Colonic mucosa (tissue), 4 donors: Measurements from ENCODE around the gene METTL3. TPM values are rescaled to one million over a fixed set of nuclear protein-coding genes. Genes with fewer than 3 reads are reported as not detected.

Experiments
- DNase-seq: peaks from one replicate; pipeline ENCODE4 v3.0.0-alpha.2; 2020
- H3K27ac ChIP-seq: fragments of 200-600 bp; one replicate; pipeline ENCODE4 v1.8.0; 2021
- H3K27me3 ChIP-seq: fragments of 200-600 bp; one replicate; pipeline ENCODE4 v1.8.0; 2021
- H3K36me3 ChIP-seq: fragments of 200-600 bp; one replicate; pipeline ENCODE4 v1.8.0; 2021
- H3K4me1 ChIP-seq: fragments of 200-600 bp; one replicate; pipeline ENCODE4 v1.8.0; 2021; ENCODE audit warnings: mild to moderate bottlenecking
- H3K4me3 ChIP-seq: fragments of 200-600 bp; one replicate; pipeline ENCODE4 v1.8.0; 2021
- H3K9ac ChIP-seq, 2 donors: one replicate each; pipeline ENCODE4 v1.7.0; 2013; ENCODE audit warnings: control low read depth in 2 of 2, low read depth in 2 of 2, low read length in 2 of 2
- H3K9me3 ChIP-seq: fragments of 200-600 bp; one replicate; pipeline ENCODE4 v1.8.0; 2021
- intact Hi-C: fragments of 100-400 bp; cut with DNase I; formaldehyde crosslinking; loops from one replicate; pipeline ENCODE4 v1.14.1; 2022
- total RNA-seq, 2 donors: library from RNA; stranded (reverse); fragmentation: NEBNext Ultra II Directional in 1 of 2; extraction: Animal tissue kit (Norgen Biotek cat#: 25700) in 1 of 2; gene quantifications; one replicate each; pipeline ENCODE4 v1.2.1, GENCODE V29; 2021
- TF ChIP-seq, protein P1 (sequence below): fragments of 200-600 bp; IDR thresholded peaks from one replicate; pipeline ENCODE4 v1.8.0; 2022; ENCODE audit warnings: antibody characterized with exemption, mild to moderate bottlenecking
- donor health status: healthy.
- donor health status: DM: no; HTN: no; CAD: no.
- donor health status: DM: no; HTN: no; CAD: no.

The METTL3 gene
- total RNA-seq, 2 donors from 2014 or later: 26.5 to 50.1 TPM

DNA sequence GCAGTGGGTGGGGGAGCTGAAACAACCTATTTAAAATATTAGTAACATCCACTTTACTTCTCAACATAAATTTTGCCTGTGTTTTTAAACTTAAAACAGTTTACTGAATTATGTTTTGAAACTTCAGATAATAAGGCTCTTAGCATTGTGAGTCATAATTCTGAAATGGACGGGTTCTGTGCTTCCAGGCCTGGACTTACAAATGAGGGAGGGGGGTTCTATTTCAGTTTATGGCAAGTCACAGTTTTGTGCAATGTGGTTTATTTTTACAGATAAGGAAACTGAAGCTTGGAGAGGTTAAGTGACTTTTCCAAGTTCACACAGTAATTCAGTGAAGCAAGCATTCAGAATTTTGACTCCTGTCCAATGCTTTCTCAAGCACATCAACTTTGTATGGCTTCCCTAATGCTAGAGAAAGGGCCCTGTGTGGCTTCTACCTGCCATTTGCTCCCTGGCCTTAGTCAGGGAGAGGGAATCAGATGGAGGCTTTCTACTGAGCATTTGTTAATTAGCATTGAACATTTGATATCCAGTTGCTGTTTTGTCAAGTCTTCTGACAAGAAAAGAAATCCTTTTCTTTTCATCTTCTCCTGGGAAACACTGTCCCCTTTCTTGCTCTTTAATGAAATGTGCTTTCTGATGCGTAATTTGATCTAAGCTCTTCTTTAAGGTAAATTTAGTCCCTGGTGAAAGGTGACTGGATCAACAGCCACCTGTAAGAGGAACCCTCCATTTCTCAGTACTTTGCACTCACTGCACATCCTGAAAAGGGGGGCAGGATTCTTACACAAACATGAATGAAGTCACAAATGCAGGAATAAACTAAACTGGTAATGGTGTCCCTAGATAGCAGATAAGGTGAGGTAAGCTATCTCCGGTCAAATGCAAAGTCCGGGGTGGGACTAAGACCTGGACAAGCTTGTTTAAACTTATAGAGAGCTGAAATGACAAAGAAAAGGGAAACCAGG lies 17.5 kb upstream of the METTL3 start:
- no peak overlapping the region for H3K4me3 ChIP-seq
- no peaks in the 10 kb centered on the region for H3K27me3 ChIP-seq
- no peak overlapping the region for H3K27ac ChIP-seq
- no peak overlapping the region for H3K9ac ChIP-seq
- H3K4me1 ChIP-seq: no peaks in the 10 kb centered on the region
- no peaks in the 10 kb centered on the region for H3K9me3 ChIP-seq
- no peak for DNase-seq
- intact Hi-C loops: no loop called here
- no peaks in the 10 kb centered on the region for H3K36me3 ChIP-seq
- TF ChIP-seq, protein P1, sequence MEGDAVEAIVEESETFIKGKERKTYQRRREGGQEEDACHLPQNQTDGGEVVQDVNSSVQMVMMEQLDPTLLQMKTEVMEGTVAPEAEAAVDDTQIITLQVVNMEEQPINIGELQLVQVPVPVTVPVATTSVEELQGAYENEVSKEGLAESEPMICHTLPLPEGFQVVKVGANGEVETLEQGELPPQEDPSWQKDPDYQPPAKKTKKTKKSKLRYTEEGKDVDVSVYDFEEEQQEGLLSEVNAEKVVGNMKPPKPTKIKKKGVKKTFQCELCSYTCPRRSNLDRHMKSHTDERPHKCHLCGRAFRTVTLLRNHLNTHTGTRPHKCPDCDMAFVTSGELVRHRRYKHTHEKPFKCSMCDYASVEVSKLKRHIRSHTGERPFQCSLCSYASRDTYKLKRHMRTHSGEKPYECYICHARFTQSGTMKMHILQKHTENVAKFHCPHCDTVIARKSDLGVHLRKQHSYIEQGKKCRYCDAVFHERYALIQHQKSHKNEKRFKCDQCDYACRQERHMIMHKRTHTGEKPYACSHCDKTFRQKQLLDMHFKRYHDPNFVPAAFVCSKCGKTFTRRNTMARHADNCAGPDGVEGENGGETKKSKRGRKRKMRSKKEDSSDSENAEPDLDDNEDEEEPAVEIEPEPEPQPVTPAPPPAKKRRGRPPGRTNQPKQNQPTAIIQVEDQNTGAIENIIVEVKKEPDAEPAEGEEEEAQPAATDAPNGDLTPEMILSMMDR: no peak

DNA sequence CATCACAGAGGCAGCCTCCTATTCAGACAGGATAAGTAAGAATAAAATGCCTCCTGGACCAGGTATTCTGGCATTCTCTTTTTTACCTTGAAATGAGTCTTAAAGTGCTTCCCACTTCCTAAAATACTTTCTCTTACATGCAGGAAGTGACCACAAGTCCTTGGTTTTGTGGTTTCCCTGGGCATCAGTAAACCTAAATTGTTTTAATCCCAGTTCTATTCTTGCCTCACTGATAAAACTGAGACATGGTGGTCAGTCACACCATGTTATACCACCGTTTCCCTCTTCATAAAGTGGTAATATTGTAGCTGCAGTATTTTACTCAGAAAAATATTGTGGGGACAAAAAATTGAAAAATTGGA lies 16.2 kb upstream of the METTL3 start:
- H3K27me3 ChIP-seq: no peaks in the 10 kb centered on the region
- no peak for DNase-seq
- H3K4me3 ChIP-seq: no peak overlapping the region
- TF ChIP-seq, protein P1: no peak
- no peak overlapping the region for H3K9ac ChIP-seq
- no peaks in the 10 kb centered on the region for H3K9me3 ChIP-seq
- no peak overlapping the region for H3K27ac ChIP-seq
- intact Hi-C loops: no loop called here
- H3K4me1 ChIP-seq: no peaks in the 10 kb centered on the region
- no peaks in the 10 kb centered on the region for H3K36me3 ChIP-seq

DNA sequence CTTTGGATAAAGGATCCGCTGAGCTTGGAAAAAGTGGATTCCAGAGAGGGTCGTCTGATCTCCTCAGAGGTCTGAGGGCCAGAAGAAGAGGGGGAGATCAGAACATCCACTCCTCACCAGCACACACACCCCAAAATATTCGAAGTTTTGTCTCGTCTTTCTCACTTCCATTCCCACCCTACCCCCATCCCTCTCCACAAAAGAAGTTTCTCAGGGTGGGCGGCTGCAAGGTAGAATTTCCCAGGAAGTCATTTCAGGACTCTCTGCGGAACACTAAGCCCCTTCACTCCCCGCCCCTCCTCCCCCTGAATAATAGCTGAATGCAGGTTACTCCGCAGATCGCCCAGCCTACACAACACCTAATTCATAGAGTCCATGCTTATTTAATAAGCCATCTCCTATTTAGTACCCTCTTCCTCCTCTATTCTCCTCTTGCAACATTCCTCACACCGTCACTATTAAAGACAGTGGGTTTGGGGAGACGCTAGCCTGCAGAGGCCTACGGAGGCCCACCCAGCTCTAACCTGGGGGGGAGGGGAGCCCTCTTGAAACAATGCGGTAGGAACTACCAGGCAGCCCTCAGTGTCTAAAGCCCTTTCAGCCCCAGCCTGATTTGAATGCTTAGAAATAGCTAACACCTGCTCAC lies 15.7 kb upstream of the METTL3 start:
- H3K27me3 ChIP-seq: no peaks in the 10 kb centered on the region
- H3K36me3 ChIP-seq: no peaks in the 10 kb centered on the region
- no peaks in the 10 kb centered on the region for H3K9me3 ChIP-seq
- no peaks in the 10 kb centered on the region for H3K4me1 ChIP-seq
- intact Hi-C loops: no loop called here
- TF ChIP-seq, protein P1: no peak
- DNase-seq: no peak
- H3K9ac ChIP-seq: peak overlapping the region; percentile 35 to 73
- H3K27ac ChIP-seq: no peak overlapping the region
- H3K4me3 ChIP-seq: peak overlapping the region; percentile 45

DNA sequence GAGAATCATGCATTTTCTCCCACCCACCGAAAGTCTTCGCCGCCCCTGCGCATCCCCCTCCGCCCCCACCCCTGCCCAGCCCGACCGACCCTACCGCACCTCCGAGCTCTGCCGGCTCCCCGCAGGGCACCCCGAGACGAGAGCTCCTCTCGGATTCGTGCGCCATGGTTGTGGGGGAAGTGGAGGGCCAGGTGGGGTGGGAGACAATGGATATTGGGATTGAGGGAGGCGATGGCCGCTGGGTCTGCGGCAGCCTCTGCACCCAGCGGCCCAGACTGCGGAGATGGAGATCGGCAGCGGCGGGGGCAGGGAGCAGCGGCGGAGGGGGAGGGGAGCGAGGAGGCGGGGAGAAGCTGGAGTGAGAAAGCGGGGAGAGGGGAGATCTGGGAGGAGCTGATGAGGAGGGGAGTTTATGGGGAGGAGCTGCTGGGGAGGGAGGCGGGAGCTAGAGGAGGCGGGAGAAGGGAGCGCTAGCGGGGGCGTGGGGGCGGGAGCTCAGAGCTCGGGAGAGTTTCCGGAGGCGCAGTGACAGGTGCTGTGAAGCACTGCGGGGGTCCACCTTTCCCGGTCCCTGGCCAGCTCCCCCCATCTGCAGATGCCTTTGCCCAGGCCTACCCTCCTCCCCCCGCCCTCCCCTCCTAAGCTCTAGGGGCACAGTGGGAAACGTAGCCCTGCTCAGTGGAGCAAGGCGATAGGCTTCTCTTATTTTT lies 15.0 kb upstream of the METTL3 start, which contains the start of gene SALL2:
SALL2 (minus strand) TSS at position 385 of the 710 bp plus-strand sequence; CDS start at position 166, 219 bp downstream.
- H3K9ac ChIP-seq: peak within 1 kb of the TSS; percentile 35 to 73
- intact Hi-C loops: no loop called here

DNA sequence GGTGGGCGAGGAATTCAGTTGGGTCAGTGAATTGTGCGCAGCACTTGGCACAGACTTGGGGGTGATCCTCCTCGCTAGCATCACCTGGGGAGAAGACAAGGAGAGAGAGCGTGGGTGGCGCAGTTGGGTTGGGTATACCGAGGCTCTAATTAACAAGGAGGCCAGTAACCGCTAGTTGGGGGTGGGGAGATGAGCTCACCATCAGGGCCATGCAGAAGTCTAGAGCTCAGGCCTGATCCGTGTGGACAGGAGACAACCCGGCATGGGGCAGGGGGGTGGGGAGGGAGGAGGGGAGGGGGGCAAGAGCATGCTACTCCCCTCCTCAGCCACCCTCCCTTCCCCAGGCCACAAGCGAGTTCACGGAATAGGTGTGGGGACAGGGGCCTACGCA lies 14.4 kb upstream of the METTL3 start:
- Histone ChIP-seq H3K9me3 (no peaks in the 10 kb centered on the region), H3K4me1 (no peaks in the 10 kb centered on the region), H3K27me3 (no peaks in the 10 kb centered on the region), H3K36me3 (no peaks in the 10 kb centered on the region), H3K27ac (no peak overlapping the region), H3K9ac (no peak overlapping the region), H3K4me3 (peak overlapping the region; percentile 45)
- no peak for DNase-seq
- intact Hi-C loops: no loop called here
- TF ChIP-seq, protein P1: no peak

More for the DNA sequence above, 15.0 kb upstream of the METTL3 start, which contains the start of gene SALL2:
- H3K9me3 ChIP-seq: no peaks in the 10 kb centered on the region
- H3K36me3 ChIP-seq: no peaks in the 10 kb centered on the region
- no peaks in the 10 kb centered on the region for H3K27me3 ChIP-seq
- peak; percentile 67 for DNase-seq
- no peaks in the 10 kb centered on the region for H3K4me1 ChIP-seq
- TF ChIP-seq, protein P1: no peak
- peak within 1 kb of the TSS; percentile 45 for H3K4me3 ChIP-seq
- H3K27ac ChIP-seq: no peak within 1 kb of the TSS
